ENCODE measurements around the gene GRAMD1A. TPM values are rescaled to one million over a fixed set of nuclear protein-coding genes. Genes with fewer than 3 reads are reported as not detected.
"Not testable (repeated sequence)": the region's sequence is repeated elsewhere in the genome, so short reads cannot be mapped to it uniquely, and the experiment has no call there.

GRAMD1A gene
- polyA plus RNA-seq, 1 of the 3 experiments (the other 2 are of a cell fraction): 81.9 TPM

- CTCF ChIA-PET: interaction anchor here (1.4 to 6.6 kb wide), 2 partner anchors 32 to 39 kb away, joined by 5 to 38 read pairs; no protein-coding TSS in a partner anchor
- no peaks in the 10 kb centered on the region for H3F3A ChIP-seq (replicated peaks; ENCODE audit: insufficient read depth)
- no peak for TF ChIP-seq RXRA (IDR thresholded peaks at IDR 0.05; ENCODE audit: borderline replicate concordance, low read depth)
- no peak for TF ChIP-seq TAF1 (IDR thresholded peaks at IDR 0.05; ENCODE audit: borderline replicate concordance, low read depth, low read length)
- no peak for TF ChIP-seq SIN3A (IDR thresholded peaks at IDR 0.05; ENCODE audit: borderline replicate concordance, low read depth, low read length)
- TF ChIP-seq RFX5 (IDR thresholded peaks at IDR 0.05; ENCODE audit: low read length): no peak
- no peak for TF ChIP-seq GABPA (IDR thresholded peaks at IDR 0.05; ENCODE audit: low read depth)
- no peak for TF ChIP-seq PBX3 (IDR thresholded peaks at IDR 0.05)
- TF ChIP-seq RCOR1 (IDR thresholded peaks at IDR 0.05; ENCODE audit: low read length): no peak
- no peak for TF ChIP-seq NRF1 (IDR thresholded peaks at IDR 0.05; ENCODE audit: low read depth, low read length)
- TF ChIP-seq ELF1 (IDR thresholded peaks at IDR 0.05): no peak
- no peak for TF ChIP-seq REST (IDR thresholded peaks at IDR 0.05; ENCODE audit: low read depth, low read length)
- TF ChIP-seq MXI1 (IDR thresholded peaks at IDR 0.05; ENCODE audit: low read depth, low read length): no peak
- no peak for TF ChIP-seq RAD21 (IDR thresholded peaks at IDR 0.05; ENCODE audit: low read length)
- no peak for TF ChIP-seq CHD2 (IDR thresholded peaks at IDR 0.05; ENCODE audit: low read length, partially characterized antibody)
- TF ChIP-seq EP300 (IDR thresholded peaks at IDR 0.05; ENCODE audit: borderline replicate concordance in 1 of 2, low read depth in 1 of 2, low read length in 1 of 2): no peak
- no peaks in the 10 kb centered on the region for H3K9me3 ChIP-seq
- H3K4me3 ChIP-seq (ENCODE audit: low read depth in 2 of 2, low read length in 1 of 2): no peak overlapping the region
- no peak overlapping the region for H3K27ac ChIP-seq (ENCODE audit: low read depth in 2 of 2, low read length in 1 of 2)
- no peak overlapping the region for H3K9ac ChIP-seq
- H3K27me3 ChIP-seq (ENCODE audit: insufficient read depth): no peaks in the 10 kb centered on the region
- POLR2A ChIA-PET: no interaction called here
- H4K20me1 ChIP-seq (ENCODE audit: insufficient read depth): peaks cover 51% of the 10 kb centered on the region
- peaks cover 0 to 6% of the 10 kb centered on the region in 2 experiments; a peak in 2 of 4 replicates for H3K4me1 ChIP-seq (ENCODE audit: control insufficient read depth in 1 of 2, insufficient read depth in 2 of 2, low read depth in 1 of 2, low read length in 1 of 2)
- peaks cover 74% of the 10 kb centered on the region for H3K79me2 ChIP-seq (ENCODE audit: insufficient read depth)
- no peak for DNase-seq
- no peak overlapping the region for H2AFZ ChIP-seq (ENCODE audit: low read depth)
- 72% methylated on average over 11 of the region's 11 CpGs for WGBS (ENCODE audit: low lambda C conversion rate)
- H3K36me3 ChIP-seq (replicated peaks in 1 of 2; ENCODE audit: control insufficient read depth in 1 of 2, insufficient read depth in 2 of 2, low read length in 1 of 2): peaks cover under 1 to 19% of the 10 kb centered on the region in 2 experiments
- H3K4me2 ChIP-seq: no peak overlapping the region
- no peaks in the 10 kb centered on the region for H3K9me2 ChIP-seq
These were observed 5.3 kb downstream of the GRAMD1A start for GRCh38 chr19:35005256-35005977.

- WGBS (ENCODE audit: low lambda C conversion rate): 74% methylated on average over 6 of the region's 6 CpGs
- Histone ChIP-seq H3K79me2 (ENCODE audit: insufficient read depth) (peaks cover 69% of the 10 kb centered on the region), H4K20me1 (ENCODE audit: insufficient read depth) (peaks cover 51% of the 10 kb centered on the region), H3K36me3 (replicated peaks in 1 of 2; ENCODE audit: control insufficient read depth in 1 of 2, insufficient read depth in 2 of 2, low read length in 1 of 2) (peaks cover 3 to 21% of the 10 kb centered on the region in 2 experiments)
- H3K4me2 ChIP-seq; DNase-seq; H3K9ac ChIP-seq; POLR2A ChIA-PET; H2AFZ ChIP-seq (ENCODE audit: low read depth); H3K27ac ChIP-seq (ENCODE audit: low read depth in 2 of 2, low read length in 1 of 2); H3K9me3 ChIP-seq; H3K4me1 ChIP-seq (ENCODE audit: control insufficient read depth in 1 of 2, insufficient read depth in 2 of 2, low read depth in 1 of 2, low read length in 1 of 2); H3K4me3 ChIP-seq (ENCODE audit: low read depth in 2 of 2, low read length in 1 of 2); H3F3A ChIP-seq (replicated peaks; ENCODE audit: insufficient read depth); H3K27me3 ChIP-seq (ENCODE audit: insufficient read depth); H3K9me2 ChIP-seq: not testable (repeated sequence)
- CTCF ChIA-PET: interaction anchor here (1.4 to 6.6 kb wide), 2 partner anchors 32 to 38 kb away, joined by 5 to 38 read pairs; no protein-coding TSS in a partner anchor
These were observed 5.9 kb downstream of the GRAMD1A start for GRCh38 chr19:35006007-35006341.

Data from SK-N-SH (cell line).